NCI-H2227 (cell line): ENCODE data around the gene TMEM217.
A peak's percentile ranks its signal among the peaks of the same experiment; 100 is the strongest.
"Not testable (repeated sequence)": the region's sequence is repeated elsewhere in the genome, so short reads cannot be mapped to it uniquely, and the experiment has no call there.

Source experiments
- DNase-seq: peaks from one replicate; lab custom pipeline; 2025; ENCODE audit not compliant: unreplicated experiment; lab: John Stamatoyannopoulos, UW

TMEM217 gene

DNA sequence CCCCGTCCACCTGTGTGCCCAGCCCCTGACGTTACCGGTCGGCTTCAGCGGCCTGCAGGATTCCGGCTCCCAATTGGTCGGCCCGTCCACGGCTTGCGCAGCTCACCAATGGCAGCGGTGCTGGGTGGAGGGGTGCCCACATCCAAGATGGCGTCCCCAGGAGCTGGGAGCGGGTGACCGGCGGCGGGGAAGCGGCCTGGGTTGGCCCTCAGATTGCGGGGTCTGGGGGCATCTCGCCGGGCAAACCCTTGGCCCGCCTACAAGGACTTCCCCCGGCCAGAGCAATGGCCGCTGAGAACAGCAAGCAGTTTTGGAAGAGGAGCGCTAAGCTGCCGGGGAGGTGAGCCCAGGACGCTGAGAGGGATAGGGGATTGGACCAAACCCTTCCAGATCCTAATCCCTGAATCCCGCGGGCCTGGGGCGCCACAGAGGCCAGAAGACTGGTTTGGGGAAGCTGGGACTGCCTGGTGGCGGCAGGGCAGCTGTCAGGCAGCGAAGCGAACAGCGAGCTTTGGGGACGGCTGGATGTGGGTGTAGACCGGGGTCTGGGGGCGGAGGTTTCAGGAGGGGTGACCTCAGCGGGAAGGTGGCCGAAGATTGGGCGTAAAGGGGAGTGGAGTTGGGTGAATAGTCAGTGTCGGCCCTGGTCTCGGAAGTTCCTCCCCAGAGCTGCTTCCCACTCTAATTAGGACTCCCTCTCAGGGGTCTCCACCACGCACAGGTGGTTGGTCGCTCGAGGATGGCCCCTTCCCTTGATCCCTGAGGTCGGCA lies at the start of gene TMEM217, which contains the start of gene TBC1D22B:
Gene TMEM217, minus strand, starts transcription at position 511 of the 771 bp plus-strand sequence. CDS start 39,114 bp downstream, outside the sequence.
Gene TBC1D22B, plus strand, starts transcription at position 139 of the 771 bp plus-strand sequence. Its CDS starts 146 bp downstream, at position 285.
- peak; percentile 96 for DNase-seq

DNA sequence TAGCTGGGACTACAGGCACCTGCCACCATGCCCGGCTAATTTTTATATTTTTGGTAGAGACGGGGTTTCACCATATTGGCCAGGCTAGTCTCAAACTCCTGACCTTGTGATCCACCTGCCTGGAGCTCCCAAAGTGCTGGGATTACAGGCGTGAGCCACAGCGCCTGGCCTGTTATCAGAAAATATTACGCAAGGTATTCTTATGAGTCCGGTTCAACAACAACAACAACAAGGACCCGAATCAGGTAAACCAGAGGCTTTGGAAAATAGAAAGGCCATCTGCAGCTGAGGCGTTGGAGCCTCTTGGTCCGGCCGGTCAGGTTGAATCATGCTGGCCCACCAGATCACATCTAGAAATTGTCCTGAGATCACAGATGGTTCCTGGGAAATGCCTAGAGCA lies 49.5 kb upstream of the TMEM217 start:
- not testable (repeated sequence) for DNase-seq

- peak; percentile 49 for DNase-seq
Measured at GRCh38 chr6:37306624-37307222, 48.8 kb upstream of the TMEM217 start.

GRCh38 chr6:37305841-37306425 lies 48.0 kb upstream of the TMEM217 start:
- DNase-seq, result no peak

- no peak for DNase-seq
Measured at GRCh38 chr6:37304766-37305165, 46.8 kb upstream of the TMEM217 start.

DNA sequence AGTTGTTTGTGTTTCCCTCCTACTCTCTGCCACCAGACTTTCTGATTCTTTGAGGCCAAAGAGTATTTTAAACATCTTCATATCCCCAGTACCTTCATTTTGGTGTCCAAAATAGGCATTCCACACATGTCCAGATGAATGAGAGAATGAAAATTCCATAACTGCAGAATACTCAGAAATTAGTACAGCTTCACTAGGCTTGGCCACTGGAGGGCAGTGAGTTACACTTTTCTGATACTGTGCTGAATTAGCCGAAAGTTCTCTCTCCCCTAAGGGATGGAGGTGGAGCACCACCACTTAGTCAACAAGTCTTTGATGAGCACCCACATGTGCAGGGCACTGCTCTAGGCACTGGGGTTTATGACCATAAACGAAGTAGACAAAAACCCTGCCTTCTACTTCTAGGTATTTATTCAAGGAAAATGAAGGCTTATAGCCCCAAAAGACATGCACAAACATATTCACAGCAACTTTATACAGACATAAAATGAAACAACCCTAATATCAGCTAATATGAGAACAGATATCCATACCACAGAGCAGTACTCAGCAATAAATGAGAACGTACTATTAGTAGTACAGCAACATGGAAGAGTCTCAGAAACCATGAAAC lies 46.1 kb upstream of the TMEM217 start:
- peak; percentile 36 for DNase-seq

GRCh38 chr6:37303091-37303660 lies 45.2 kb upstream of the TMEM217 start:
- no peak for DNase-seq

DNA sequence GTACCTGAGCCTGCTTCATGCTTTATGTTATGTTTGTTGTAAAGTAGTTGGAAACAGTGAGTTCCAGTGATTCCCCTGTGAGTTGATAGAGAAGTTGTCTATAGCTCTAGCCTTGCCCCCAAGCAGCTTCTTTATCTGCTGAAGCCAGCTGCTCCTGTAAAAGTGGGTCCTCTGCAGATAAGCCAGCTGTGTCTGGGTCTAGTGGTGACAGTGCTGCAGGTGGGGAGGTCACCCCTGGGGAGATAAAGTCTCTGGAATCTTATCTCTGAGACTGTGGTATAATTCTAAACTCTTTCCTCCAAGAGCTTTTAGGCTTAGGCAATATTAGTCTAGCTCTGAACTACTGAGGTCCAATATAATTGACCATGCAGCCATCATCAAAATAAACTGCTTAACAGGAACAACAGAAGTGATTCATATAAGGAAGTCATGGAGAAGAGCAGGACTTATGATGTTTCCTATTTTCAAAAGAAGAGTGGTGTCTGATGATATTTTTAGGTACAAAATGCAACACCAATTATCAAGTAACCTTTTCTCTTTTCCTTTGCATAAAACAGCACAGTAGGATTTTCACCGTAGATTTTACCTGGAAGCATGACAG lies 44.2 kb upstream of the TMEM217 start:
- DNase-seq, result no peak

GRCh38 chr6:37299990-37300389 lies 42.0 kb upstream of the TMEM217 start:
- DNase-seq, result no peak

DNA sequence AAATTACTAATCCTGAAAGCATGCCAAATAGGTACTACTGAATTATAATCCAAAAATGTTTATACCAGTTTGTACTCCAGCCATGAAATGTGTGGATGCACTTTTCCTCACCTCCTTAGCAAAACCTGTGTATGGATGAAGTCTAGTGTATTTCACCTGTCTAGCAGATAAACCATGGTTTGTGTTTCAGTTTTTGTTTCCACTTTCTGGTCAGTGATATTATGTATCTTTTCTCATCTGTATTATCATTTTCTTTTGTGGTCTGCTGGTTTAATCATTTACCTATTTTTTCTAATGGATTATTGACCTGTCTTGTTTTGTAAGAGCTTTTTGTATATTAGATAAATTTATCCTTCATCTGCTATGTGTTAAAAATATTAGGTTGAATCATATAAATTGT lies 41.0 kb upstream of the TMEM217 start:
- DNase-seq, result no peak

DNA sequence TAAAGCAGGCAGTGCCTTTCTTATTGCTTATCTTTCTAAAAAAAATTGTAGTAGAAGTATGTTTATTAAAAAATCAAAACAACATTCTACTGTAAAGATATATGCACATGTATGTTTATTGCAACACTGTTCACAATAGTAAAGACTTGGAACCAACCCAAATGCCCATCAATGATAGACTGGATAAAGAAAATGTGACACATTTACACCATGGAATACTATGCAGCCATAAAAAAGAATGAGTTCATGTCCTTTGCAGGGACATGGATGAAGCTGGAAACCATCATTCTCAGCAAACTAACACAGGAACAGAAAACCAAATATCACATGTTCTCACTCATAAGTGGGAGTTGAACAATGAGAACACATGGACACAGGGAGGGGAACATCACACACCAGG lies 39.7 kb upstream of the TMEM217 start:
- not testable (repeated sequence) for DNase-seq

- DNase-seq, result no peak
Measured at GRCh38 chr6:37293426-37293825, 35.5 kb upstream of the TMEM217 start.

DNA sequence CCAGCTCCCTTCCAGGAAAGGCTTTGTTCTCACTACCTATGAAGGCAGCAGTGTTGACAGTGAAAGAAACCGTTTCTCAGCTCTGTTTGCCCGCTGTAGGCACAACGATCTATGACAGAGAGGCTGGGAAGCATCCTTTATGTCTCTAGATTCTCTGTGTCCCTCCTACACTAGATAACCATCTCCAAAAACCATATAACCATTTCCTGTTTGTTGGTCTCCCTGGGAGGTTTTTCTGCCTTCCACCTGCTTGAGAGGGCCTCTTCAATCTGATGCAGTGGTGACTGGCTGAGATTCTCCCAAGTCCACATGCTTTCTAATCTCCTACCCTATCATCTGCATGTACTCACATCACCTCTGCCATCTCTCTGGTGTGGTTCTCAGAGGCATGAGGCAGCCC lies 32.0 kb upstream of the TMEM217 start:
- no peak for DNase-seq

DNA sequence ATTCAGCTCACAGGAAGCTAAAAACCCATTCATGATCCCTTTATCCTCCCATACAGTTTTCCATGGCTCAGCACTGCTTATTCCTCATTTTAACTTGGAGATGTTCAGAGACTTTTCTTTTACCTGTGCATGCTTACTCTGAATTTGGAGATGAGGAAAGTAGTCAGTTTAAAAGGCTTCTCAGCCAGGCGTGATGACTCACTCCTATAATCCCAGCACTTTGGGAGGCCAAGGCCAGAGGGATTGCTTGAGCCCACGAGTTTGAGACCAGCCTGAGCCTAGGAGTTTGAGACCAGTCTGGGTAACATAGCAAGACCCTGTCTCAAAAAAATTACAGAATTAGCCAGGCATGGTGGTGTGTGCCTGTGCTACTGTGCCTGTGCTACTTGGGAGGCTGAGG lies 30.3 kb upstream of the TMEM217 start:
- no peak for DNase-seq

DNA sequence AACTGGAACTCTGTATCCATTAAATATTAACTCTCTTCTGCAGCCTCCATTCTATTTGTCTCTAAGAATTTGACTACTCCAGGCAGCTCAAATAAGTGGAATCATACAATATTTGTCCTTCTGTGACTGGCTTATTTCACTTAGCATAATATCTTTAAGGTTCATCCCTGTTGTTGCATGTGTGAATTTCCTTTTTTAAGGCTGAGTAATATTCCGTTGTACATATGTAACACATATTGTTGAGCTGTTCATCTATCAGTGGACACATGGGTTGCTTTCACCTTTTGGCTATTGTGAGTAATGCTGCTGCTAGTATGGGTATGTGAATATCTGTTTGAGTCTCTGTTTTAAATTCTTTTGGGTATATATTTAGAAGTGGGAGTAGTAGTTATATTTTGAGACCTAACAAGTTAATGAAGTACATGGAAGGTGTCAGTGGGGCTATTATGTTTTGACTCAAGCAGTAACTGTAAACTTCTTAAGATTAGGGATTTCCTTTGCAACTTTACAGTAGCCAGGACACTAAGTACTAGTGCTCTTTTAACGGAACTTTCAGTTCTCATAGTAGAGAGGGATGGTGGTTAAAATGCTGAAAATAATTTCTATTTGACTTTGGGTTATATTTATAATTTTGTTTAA lies 29.7 kb upstream of the TMEM217 start:
- no peak for DNase-seq

- DNase-seq, result no peak
Measured at GRCh38 chr6:37285861-37286311, 27.9 kb upstream of the TMEM217 start.

DNA sequence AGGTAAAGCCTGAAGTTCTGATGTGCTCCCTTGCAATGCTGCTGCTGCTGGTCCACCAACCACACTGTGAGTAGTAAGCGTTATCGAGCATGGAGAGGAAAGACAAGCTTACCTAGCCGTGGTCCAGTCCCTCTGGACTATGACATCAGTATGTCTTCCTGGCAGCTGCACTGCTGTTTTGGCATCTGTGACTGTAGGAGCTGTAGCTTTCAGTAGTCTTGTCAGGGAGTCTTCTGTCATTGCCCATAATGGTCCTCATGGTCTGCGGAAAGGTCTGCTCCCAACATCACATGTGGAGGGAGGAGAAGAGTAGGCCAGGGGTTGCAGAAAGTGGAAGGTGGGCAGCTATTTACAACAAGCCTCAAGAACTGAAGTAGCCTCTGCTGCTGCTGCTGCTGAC lies 26.8 kb upstream of the TMEM217 start:
- no peak for DNase-seq

DNA sequence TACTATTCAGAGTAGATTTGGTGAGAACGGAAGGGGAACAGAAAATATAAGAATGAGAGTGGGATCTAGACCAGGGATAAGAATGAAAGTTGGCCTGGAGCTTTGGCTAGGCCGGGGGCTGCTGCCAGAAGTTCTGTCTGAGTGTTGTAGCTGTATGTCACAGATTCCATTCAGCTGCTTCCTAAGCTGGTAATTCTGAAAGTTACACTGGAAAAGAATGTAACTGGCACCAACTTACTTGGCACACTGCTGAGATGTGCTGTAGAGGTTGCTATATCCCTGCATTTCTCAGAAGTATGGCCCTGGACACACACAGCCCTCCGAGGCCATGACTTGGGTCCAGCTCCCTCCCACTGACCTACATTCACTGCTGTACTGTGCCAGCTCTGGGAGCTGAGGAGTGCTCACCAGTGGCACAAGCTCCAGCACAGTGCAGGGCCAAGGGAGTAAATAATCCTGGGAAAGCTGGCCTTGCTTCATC lies 25.8 kb upstream of the TMEM217 start:
- DNase-seq, result no peak

DNA sequence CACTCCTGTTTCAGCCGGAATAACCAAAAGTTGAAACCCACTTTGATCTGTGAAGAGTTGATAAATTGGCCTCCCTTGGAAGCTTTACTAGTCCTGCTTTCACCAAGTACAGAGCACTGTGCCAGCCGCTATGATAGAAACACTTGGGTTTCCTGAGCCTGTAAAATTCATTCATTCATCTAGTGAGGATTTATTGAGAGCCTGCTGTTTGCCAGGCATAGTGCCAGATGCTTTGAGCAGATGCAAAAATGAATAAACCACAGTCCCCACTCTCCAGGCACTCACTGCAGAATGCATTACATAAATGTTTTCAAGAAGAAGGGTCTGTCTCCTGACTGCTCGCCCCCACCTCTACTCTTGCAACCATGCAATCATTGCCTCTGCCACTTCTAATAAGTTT lies 25.3 kb upstream of the TMEM217 start:
- no peak for DNase-seq

- no peak for DNase-seq
Measured at GRCh38 chr6:37282371-37282770, 24.4 kb upstream of the TMEM217 start.
